ENCODE measurements around the gene HDGFL2. TPM values are rescaled to one million over a fixed set of nuclear protein-coding genes. Genes with fewer than 3 reads are reported as not detected.

The HDGFL2 gene
- total and polyA plus RNA-seq, 2 of the 8 experiments (the other 6 are each of a cell fraction or from before 2014, with no cell fraction given), result 31.1 to 106 TPM

- POLR2A ChIA-PET (ENCODE audit: partially characterized antibody), result interaction anchor here (0.7 to 58.1 kb wide), 6 partner anchors 5 to 195 kb away, joined by 3 to 1590 read pairs (median 7); partner anchors contain the start of genes CHAF1A, SH3GL1 and UBXN6
These were observed 28.9 kb upstream of the HDGFL2 start for GRCh38 chr19:4443188-4443587.

More at GRCh38 chr19:4443188-4443587, 28.9 kb upstream of the HDGFL2 start:
- no peak for TF ChIP-seq HDAC2 (IDR thresholded peaks at IDR 0.05; ENCODE audit: borderline replicate concordance in 1 of 2, low read depth in 2 of 2, low read length in 2 of 2)
- no peak for TF ChIP-seq PHF8 (conservative IDR thresholded peaks at IDR 0.05; ENCODE audit: low read depth, low read length)
- no peak for TF ChIP-seq ASH2L (IDR thresholded peaks at IDR 0.05; ENCODE audit: low read length)
- no peak for TF ChIP-seq SP2 (IDR thresholded peaks at IDR 0.05; ENCODE audit: low read length)
- TF ChIP-seq POLR2AphosphoS5 (IDR thresholded peaks at IDR 0.05; ENCODE audit: low read depth, low read length), result no peak; the same call in 1 of the 2 replicates
- no peak for TF ChIP-seq SIRT6 (IDR thresholded peaks at IDR 0.05; ENCODE audit: low read length)
- no peak for TF ChIP-seq SRF (IDR thresholded peaks at IDR 0.05; ENCODE audit: low read depth, low read length)
- no peak for TF ChIP-seq MAFK (IDR thresholded peaks at IDR 0.05; ENCODE audit: low read depth, low read length)
- Histone ChIP-seq H4K8ac (ENCODE audit: extremely low read depth, insufficient read depth, low read length) (no peak overlapping the region), H3K4me1 (replicated peaks in 1 of 4; ENCODE audit: control insufficient read depth in 3 of 4, insufficient read depth in 4 of 4, low read length in 3 of 4) (peaks cover 0 to 2% (median 0%) of the 10 kb centered on the region in 4 experiments; a peak in 4 of 7 replicates), H3K36me3 (ENCODE audit: control insufficient read depth in 2 of 4, insufficient read depth in 4 of 4, low read length in 3 of 4) (peaks cover 28 to 56% (median 43%) of the 10 kb centered on the region in 4 experiments), H3K4me3 (ENCODE audit: extremely low read depth in 1 of 4, insufficient read depth in 2 of 4, low read depth in 3 of 4, low read length in 4 of 4) (no peak overlapping the region), H3K79me1 (ENCODE audit: low read depth, low read length) (peaks cover 7% of the 10 kb centered on the region), H3K27me3 (replicated peaks in 1 of 4; ENCODE audit: control insufficient read depth in 3 of 4, extremely low read depth in 1 of 4, insufficient read depth in 3 of 4, low read length in 3 of 4) (no peaks in the 10 kb centered on the region), H4K20me1 (replicated peaks in 1 of 2; ENCODE audit: control insufficient read depth in 1 of 2, insufficient read depth in 2 of 2, low read length in 2 of 2) (peaks cover 13 to 39% of the 10 kb centered on the region in 2 experiments), H3K56ac (replicated peaks; ENCODE audit: insufficient read length, low read depth, low read length) (no peak overlapping the region), H2BK120ac (replicated peaks; ENCODE audit: low read depth, low read length) (no peak overlapping the region), H2AFZ (ENCODE audit: low read length) (no peak overlapping the region), H3K23ac (ENCODE audit: insufficient read length) (no peak overlapping the region), H3K79me2 (ENCODE audit: control insufficient read depth in 1 of 2, insufficient read depth in 2 of 2, low read length in 2 of 2) (peaks cover 0 to 1% of the 10 kb centered on the region in 2 experiments; a peak in 1 of 4 replicates), H3K4me2 (ENCODE audit: insufficient read depth in 1 of 2, low read depth in 2 of 2, low read length in 2 of 2) (no peak overlapping the region), H3K9ac (replicated peaks in 1 of 4; ENCODE audit: extremely low read depth in 1 of 4, low read depth in 3 of 4, low read length in 3 of 4) (no peak overlapping the region), H3K14ac (ENCODE audit: insufficient read length) (no peak overlapping the region), H2BK12ac (ENCODE audit: low read depth, low read length) (no peak overlapping the region), H2BK20ac (ENCODE audit: low read length) (no peak overlapping the region), H3K4ac (replicated peaks; ENCODE audit: insufficient read length, low read depth, low read length) (no peak overlapping the region), H4K5ac (ENCODE audit: insufficient read length, low read depth, low read length) (no peak overlapping the region), H3K23me2 (ENCODE audit: low read depth, low read length) (no peaks in the 10 kb centered on the region), H4K91ac (replicated peaks; ENCODE audit: insufficient read length, low read length) (no peak overlapping the region), H2AK5ac (ENCODE audit: low read depth, low read length) (no peak overlapping the region), H3K27ac (ENCODE audit: low read depth, low read length) (no peak overlapping the region), H2BK15ac (ENCODE audit: low read length) (no peak overlapping the region), H2BK5ac (ENCODE audit: low read depth, low read length) (no peak overlapping the region), H3K18ac (ENCODE audit: extremely low read depth, low read length) (no peak overlapping the region), H3K9me3 (ENCODE audit: insufficient read depth in 2 of 2, low read depth in 1 of 2, low read length in 1 of 2) (no peaks in the 10 kb centered on the region)
- CTCF ChIA-PET (ENCODE audit: partially characterized antibody), result interaction anchor here (0.9 to 3.6 kb wide), 4 partner anchors 10 to 176 kb away, joined by 3 to 12 read pairs (median 4); no protein-coding TSS in a partner anchor
- 95% methylated on average over 15 of the region's 15 CpGs; no CpG with 5 or more reads in 1 of the 2 experiments for WGBS, 2 experiments (ENCODE audit: extremely low coverage in 1 of 2, insufficient coverage in 1 of 2, insufficient read length in 1 of 2, insufficient replicate concordance in 2 of 2, low coverage in 1 of 2, low lambda C conversion rate in 2 of 2, missing lambda C conversion rate in 1 of 2)
- DNase-seq (ENCODE audit: low read depth in 1 of 2, low spot score in 2 of 2) (peak in 1 of 2 experiments; percentile 51), FAIRE-seq (no peak)
